Tibial nerve (tissue), 3 donors: ENCODE data around the gene CLDN11.

Experiments
- POLR2A ChIP-seq, 2 donors: fragments of 450-650 bp; IDR thresholded peaks; one replicate each; pipeline ENCODE4 v1.6.1; 2017; ENCODE audit warnings: antibody characterized with exemption in 2 of 2, mild to moderate bottlenecking in 2 of 2, moderate library complexity in 2 of 2
- TF ChIP-seq, protein P1 (sequence below), 5 experiments: fragments of 200-600 bp in 3 of 5; fragments of 450-650 bp in 2 of 5; sonication (generic) in 3 of 5; IDR thresholded peaks; one replicate each; pipeline ENCODE4 v1.5.1; 2016 to 2019; ENCODE audit warnings: antibody characterized with exemption in 5 of 5, mild to moderate bottlenecking in 3 of 5, moderate library complexity in 2 of 5

GRCh38 chr3:170476291-170476690 lies 57.6 kb downstream of the CLDN11 start:
- TF ChIP-seq, protein P1, sequence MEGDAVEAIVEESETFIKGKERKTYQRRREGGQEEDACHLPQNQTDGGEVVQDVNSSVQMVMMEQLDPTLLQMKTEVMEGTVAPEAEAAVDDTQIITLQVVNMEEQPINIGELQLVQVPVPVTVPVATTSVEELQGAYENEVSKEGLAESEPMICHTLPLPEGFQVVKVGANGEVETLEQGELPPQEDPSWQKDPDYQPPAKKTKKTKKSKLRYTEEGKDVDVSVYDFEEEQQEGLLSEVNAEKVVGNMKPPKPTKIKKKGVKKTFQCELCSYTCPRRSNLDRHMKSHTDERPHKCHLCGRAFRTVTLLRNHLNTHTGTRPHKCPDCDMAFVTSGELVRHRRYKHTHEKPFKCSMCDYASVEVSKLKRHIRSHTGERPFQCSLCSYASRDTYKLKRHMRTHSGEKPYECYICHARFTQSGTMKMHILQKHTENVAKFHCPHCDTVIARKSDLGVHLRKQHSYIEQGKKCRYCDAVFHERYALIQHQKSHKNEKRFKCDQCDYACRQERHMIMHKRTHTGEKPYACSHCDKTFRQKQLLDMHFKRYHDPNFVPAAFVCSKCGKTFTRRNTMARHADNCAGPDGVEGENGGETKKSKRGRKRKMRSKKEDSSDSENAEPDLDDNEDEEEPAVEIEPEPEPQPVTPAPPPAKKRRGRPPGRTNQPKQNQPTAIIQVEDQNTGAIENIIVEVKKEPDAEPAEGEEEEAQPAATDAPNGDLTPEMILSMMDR (IDR thresholded peaks at IDR 0.05): no peak
- TF ChIP-seq POLR2A (IDR thresholded peaks at IDR 0.05): no peak
